NCI-H446 (cell line): ENCODE measurements around the gene EP300.
A peak's percentile ranks its signal among the peaks of the same experiment; 100 is the strongest.
"Not testable (repeated sequence)": the region's sequence is repeated elsewhere in the genome, so short reads cannot be mapped to it uniquely, and the experiment has no call there.

Experiments used
- DNase-seq, 2 experiments: peaks; one replicate each; lab custom pipeline; 2025; lab: John Stamatoyannopoulos, UW

EP300 gene

DNA sequence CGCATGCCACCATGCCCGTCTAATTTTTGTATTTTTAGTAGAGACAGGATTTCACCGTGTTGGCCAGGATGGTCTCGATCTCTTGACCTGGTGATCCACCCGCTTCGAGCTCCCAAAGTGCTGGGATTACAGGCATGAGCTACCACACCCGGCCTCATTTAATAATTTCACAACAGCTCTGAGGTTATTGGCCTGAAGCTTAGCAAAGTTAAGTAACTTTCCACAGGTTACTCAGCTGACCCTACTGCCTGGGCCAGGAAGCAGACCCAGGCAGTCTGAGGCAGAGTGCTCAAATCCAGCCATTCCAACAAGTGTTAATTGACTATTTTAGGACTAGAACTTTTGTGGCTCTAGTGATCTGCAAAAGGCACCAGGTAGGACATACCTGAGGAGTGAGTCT is 60.5 kb downstream of the EP300 start:
- DNase-seq: no peak

DNA sequence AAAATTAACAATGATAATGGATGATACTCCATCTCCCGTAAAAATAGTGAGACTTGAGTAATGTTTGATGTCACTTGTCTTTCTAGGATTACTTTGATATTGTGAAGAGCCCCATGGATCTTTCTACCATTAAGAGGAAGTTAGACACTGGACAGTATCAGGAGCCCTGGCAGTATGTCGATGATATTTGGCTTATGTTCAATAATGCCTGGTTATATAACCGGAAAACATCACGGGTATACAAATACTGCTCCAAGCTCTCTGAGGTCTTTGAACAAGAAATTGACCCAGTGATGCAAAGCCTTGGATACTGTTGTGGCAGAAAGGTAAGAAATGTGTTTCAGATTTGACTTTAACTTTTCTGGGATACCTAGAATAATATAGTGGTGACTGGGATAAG is 64.7 kb downstream of the EP300 start:
- no peak for DNase-seq

DNA sequence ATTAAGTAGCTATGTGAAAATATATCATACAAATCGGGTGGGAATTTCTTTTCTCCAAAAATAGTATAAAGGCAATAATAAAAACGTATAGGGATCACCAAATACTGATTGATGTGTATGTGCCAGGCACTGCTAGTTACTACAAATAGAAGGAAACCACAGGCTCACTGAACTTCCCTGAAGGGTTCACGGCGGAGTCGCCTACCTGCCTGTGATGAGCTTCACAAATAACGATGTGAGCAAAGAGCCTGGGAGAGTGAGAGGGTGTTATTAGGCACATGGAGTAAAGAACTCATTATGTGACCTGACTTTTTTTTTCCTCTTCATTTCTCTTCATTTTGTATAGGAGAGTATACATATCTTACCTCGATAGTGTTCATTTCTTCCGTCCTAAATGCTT is 76.8 kb downstream of the EP300 start:
- DNase-seq: no peak

- DNase-seq: no peak
These were observed 79.6 kb downstream of the EP300 start for GRCh38 chr22:41171996-41172395.

GRCh38 chr22:41175546-41175945 is 83.2 kb downstream of the EP300 start:
- no peak for DNase-seq

GRCh38 chr22:41177040-41177621 is 84.7 kb downstream of the EP300 start:
- DNase-seq: no peak

GRCh38 chr22:41177622-41178424 is 85.4 kb downstream of the EP300 start:
- no peak for DNase-seq

DNA sequence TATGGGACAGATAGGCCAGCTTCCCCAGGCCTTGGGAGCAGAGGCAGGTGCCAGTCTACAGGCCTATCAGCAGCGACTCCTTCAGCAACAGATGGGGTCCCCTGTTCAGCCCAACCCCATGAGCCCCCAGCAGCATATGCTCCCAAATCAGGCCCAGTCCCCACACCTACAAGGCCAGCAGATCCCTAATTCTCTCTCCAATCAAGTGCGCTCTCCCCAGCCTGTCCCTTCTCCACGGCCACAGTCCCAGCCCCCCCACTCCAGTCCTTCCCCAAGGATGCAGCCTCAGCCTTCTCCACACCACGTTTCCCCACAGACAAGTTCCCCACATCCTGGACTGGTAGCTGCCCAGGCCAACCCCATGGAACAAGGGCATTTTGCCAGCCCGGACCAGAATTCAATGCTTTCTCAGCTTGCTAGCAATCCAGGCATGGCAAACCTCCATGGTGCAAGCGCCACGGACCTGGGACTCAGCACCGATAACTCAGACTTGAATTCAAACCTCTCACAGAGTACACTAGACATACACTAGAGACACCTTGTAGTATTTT is 86.1 kb downstream of the EP300 start:
- no peak for DNase-seq

- DNase-seq: not testable (repeated sequence)
These were observed 88.0 kb downstream of the EP300 start for GRCh38 chr22:41180362-41180761.

DNA sequence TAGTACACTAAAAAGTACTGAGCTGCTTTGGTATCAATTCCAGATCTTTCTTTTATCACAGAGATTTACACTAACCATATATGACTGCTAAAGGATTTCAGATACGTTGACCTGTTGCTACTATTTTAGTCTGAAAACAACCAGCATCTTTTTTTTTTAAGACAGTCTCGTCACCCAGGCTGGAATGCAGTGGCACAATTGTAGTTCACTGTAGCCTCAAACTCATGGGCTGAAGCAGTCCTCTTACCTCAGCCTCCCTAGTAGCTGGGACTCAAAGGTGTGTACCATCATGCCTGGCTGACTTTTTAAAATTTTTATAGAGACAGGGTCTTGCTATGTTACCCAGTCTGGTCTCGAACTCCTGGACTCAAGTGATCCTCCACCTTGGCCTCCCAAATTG is 88.5 kb downstream of the EP300 start:
- DNase-seq: no peak

- no peak for DNase-seq
These were observed 89.2 kb downstream of the EP300 start for GRCh38 chr22:41181349-41182241.

- no peak for DNase-seq
These were observed 92.3 kb downstream of the EP300 start for GRCh38 chr22:41184679-41185078.

DNA sequence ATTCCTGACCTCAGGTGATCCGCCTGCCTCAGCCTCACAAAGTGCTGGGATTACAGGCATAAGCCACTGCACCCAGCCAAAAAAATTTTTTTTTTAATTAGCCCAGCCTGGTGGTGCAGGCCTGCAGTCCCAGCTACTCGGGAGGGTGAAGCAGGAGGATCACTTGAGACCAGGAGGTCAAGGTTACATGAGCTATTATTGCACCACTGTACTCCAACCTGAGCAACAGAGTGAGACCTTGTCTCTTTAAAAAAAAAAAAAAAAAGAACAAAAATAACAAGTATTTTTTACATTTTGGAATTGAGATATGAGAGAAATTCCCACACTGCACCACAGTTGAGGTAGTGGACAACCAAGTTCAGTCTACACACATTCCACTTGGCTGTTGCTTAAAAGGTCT is 99.1 kb downstream of the EP300 start:
- no peak for DNase-seq

- DNase-seq: no peak
These were observed 101.4 kb downstream of the EP300 start for GRCh38 chr22:41193829-41194228.

DNA sequence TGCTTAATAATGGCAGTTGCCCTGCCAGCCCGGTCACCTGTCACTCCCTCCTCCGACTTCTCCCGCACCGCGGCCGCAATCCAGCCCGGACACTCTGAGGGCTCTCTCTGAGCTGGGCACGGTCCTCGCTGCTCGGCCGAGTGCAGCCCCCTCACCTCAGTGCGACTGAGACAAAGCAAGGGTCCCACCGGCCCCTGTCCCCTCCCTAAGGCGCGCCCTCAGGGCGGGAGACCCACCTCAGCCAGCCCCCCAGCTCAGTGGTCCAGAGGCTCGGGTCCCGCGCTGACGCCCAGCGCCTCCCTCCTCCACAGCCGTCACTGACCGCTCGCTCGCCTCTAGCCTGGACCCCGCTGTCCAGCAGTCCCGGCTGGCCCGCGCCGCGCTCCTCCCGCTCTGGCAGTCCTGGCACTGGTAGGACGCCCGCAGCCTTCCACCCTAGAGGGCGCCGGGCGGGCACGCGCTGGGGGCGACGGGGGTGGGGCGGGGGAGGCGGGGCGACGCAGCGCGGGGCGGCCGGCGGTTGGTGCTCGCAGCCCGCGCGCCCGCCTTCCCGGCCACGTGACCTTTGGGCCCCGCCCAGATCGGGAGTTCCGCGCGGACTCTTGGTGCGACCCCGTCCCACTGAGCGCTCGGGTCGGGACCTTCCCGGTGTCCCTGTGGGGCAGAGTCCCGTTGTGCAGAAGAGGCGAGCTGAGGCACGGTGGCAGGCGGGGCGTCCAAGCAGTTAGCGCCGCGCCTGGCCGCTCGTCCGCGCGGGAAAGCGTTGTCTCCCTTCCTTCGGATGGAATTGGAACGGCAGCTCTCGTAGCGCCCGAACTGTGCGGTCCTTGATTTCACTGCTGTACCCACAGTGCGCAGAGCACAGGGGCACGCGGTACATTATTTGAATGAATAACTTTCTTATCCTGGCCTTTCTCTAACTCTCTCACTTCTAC is 104.9 kb downstream of the EP300 start:
- DNase-seq: peak; percentile 44 to 80

- peak; percentile 12 to 37 for DNase-seq
These were observed 105.7 kb downstream of the EP300 start for GRCh38 chr22:41198027-41198580.

GRCh38 chr22:41201141-41201540 is 108.7 kb downstream of the EP300 start:
- no peak for DNase-seq

DNA sequence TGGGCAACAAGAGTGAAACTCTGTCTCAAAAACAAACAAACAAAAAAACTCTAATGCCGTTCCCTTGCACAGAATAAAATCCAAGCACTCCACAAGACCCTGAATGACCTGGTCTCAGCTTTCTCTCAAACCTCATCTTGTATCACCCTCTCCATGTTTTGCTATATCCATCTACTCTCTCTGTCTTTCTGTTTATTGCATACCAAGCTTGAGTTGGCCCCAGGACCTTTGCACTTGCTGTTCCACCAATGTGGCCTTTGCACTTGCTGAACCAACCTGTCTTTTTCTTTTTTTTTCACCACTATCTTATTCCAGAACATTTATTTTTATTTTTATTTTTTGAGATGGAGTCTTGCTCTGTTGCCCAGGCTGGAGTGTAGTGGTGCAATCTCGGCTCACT is 110.7 kb downstream of the EP300 start:
- no peak for DNase-seq

- no peak for DNase-seq
These were observed 111.7 kb downstream of the EP300 start for GRCh38 chr22:41204066-41204465.

- peak; percentile 90 to 97 for DNase-seq
These were observed 112.9 kb downstream of the EP300 start, which contains the start of gene L3MBTL2 for GRCh38 chr22:41204992-41205900. L3MBTL2 (plus strand) TSS chr22:41205312; CDS start chr22:41205363, 51 bp downstream.
